Endometrium (tissue), 2 donors: ENCODE measurements around the gene KIFC1.

ENCODE experiments used
- FAIRE-seq: peaks from 2 replicates; lab custom pipeline; 2012; peaks lifted over from hg19 to GRCh38; lab: Jason Lieb, UNC
- donor health status: control.
- donor health status: control.

The KIFC1 gene

DNA sequence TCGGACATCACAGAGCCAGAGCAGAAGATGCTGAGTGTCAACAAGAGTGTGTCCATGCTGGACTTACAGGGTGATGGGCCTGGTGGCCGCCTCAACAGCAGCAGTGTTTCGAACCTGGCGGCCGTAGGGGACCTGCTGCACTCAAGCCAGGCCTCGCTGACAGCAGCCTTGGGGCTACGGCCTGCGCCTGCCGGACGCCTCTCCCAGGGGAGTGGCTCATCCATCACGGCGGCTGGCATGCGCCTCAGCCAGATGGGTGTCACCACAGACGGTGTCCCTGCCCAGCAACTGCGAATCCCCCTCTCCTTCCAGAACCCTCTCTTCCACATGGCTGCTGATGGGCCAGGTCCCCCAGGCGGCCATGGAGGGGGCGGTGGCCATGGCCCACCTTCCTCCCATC lies 51.4 kb downstream of the KIFC1 start:
- FAIRE-seq, result no peak

DNA sequence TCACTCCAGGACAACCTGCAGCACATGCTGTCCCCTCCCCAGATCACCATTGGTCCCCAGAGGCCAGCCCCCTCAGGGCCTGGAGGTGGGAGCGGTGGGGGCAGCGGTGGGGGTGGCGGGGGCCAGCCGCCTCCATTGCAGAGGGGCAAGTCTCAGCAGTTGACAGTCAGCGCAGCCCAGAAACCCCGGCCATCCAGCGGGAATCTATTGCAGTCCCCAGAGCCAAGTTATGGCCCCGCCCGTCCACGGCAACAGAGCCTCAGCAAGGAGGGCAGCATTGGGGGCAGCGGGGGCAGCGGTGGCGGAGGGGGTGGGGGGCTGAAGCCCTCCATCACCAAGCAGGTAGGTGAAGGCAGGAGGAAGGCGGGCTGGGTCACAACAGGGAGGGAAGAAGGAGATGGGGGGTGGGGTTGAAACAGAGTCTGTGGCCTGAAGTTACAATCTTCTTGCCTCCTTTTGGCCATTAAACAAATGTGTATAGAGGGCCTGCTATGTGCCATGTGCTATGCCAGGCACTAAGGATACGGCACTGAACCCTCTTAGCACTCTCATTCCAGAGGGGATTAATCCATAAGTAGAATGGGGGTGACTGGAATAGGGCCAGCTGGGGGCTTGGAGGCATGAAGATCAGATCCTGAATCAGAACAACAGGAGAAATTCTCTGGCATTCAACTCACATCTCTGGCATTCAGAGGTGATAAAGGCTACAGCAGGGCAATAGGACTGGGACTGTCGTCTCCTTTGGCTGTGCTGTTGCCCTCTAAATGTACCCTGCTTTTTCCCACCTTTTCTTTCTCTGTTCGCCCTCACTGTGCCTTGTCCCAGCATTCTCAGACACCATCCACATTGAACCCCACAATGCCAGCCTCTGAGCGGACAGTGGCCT lies 52.2 kb downstream of the KIFC1 start:
- no peak for FAIRE-seq

DNA sequence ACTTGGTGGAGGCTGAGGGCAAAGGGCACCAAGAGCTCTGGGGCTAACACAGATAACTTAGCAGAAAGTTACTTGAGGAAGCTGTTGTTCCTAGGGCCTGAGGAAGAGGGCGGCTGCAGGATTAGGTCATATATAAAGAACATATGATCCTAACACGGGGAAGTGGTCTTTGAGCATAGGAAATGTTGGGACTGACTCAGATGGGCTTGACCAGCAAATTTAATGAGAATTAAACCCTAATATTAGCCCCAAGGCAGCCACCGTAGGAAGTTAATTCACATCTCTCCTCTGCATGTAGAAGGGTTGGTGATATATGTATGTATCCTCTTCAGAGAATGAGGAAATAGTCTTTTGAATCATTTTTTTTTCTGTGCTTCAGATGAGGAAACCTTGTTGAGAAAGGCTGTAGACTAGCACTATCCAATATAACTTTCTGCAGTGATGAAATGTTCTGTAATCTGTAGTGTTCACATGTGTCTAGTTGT lies 53.5 kb downstream of the KIFC1 start:
- no peak for FAIRE-seq

DNA sequence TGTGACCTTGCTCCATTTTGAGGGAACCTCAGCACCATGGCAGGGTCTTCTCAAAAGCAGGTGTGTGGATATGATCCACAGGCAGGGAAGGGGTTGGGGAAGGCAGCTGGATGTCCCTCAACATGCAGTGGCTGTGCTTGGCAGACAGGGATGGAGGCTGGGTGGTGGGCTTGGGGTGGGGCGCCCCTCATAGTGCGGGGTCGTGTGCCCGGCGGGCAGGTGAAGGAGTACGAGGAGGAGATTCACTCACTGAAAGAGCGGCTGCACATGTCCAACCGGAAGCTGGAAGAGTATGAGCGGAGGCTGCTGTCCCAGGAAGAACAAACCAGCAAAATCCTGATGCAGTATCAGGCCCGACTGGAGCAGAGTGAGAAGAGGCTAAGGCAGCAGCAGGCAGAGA lies 54.7 kb downstream of the KIFC1 start:
- no peak for FAIRE-seq

DNA sequence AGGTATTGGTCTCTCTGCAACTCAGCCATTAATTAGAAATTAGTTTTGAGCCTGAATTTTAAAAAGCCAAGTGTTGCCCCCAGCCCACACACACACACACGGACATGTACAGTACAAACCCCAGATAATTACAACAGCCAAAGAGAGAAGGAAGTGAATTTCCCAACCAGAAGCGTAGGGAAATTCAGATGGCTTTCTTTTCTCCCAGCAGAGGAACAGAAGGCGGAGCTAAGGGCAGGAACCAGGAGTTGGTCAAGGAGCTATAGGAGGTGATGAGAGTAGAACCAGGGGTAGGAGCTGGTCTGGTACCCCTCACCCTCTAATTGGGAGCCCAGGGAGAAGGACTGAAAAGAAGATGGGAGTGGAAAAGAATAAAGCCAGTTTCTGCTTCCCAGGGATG lies 58.8 kb downstream of the KIFC1 start:
- FAIRE-seq, result no peak

DNA sequence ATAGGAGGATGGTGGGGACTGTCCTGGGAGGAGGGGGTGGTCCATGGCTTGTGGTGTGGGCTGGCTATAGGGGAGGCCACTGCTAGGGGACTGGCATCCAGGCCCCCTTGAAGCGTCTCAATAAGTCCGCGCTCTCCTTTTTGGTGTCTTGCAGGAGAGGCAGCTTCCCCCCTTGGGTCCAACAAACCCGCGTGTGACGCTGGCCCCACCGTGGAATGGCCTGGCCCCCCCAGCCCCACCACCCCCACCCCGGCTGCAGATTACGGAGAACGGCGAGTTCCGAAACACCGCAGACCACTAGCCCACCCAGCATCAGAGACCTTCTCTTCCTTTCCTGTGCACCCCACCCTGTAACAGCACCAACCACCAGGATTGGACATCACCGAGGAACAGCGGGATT lies 60.0 kb downstream of the KIFC1 start:
- FAIRE-seq, result no peak

DNA sequence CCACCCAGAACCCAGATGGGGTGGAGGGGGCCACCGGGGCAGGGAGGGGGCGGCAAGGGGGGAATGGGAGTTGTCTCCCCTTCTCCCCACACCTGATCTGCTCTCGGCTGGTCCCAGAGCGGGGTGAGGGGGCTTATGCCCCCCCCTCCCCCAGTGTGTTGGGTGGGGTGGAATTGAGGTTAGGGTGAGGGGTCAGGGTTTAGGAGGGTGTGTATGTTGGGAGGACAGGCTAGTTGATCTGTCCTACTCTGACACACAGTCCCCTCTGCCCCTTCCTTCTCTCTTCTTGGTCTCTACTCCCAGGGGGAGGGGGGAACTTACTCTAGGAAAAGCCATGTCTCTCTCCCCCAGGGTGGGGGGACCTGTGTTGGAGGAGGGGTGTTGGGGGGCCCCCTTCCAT lies 60.9 kb downstream of the KIFC1 start:
- no peak for FAIRE-seq

DNA sequence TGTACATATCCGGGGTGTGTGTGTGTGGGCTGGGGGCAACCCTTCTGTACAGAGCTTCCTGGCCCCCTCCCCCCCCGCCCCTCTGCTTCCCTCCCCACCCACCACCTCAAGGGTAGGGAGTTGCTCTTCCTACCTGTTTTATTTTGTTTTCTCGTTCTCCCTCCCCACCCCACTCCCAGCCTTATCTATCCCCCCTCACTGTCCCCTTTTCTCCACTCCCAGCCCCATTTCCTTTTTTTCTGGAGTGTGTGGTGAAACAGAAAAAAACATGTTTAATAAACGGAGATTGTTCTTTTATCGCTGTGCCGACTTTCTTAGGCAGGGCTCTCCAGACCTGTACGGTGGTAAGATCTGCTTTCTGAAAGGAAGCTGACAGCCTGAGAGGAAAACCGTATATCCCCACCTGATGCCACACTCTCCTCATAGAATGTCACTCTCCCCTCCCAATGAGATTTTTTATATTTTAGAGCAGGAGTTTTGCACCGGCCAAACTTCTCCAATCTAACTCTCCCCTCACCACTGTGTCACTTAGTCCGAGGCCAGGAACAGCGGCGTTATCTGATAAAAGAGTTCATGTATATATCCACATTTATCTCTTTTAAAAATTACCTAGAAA lies 61.9 kb downstream of the KIFC1 start:
- no peak for FAIRE-seq

DNA sequence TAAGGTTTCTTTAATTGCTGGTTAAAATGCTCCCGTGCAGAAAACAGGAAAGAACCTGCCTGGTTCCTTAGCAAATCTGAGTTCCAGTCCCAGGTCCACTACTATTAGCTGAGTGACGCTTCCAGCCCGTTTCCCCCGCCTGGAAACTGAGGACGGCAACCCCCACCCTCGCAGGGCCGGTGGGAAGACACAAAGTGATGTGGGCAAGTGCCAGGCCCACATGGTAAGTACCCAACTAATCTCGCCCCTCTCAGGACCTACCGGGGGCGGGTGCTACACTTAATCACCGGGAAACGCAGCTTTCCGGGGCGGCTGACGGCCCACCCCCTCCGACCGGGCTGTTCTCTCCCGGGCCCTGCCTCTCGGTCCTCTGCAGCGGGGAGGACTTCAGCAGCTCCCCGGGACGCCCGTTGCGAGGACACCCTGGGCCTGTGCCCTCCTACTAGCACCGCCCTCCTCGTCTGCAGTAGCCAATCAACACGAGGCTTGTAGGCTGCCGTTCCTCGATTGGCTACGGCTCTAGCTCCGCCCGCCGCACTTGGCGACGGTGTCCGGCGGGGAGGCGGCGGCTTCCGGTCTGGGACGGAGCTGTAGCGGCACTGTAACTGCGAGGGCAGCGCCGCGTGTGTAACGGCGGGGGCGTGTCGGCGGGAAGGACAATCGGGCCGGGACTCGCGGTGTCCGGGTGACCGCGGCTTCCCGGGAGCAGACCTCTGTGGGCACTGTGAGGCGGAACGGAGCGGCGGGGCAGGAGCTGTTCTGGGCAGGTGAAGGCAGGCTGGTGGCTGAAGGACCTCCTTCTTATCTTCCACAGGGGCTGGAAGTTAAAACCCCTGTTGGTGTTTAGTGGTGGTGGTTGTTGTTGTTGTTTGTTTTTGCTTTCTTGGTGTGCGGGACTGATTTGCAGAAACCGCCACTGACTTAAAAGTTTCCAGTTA lies 62.7 kb downstream of the KIFC1 start, which contains the start of gene ZBTB9:
Gene ZBTB9, plus strand, starts transcription at position 568 of the 938 bp plus-strand sequence. CDS start 525 bp downstream, outside the sequence.
- FAIRE-seq, result peak; percentile 90

DNA sequence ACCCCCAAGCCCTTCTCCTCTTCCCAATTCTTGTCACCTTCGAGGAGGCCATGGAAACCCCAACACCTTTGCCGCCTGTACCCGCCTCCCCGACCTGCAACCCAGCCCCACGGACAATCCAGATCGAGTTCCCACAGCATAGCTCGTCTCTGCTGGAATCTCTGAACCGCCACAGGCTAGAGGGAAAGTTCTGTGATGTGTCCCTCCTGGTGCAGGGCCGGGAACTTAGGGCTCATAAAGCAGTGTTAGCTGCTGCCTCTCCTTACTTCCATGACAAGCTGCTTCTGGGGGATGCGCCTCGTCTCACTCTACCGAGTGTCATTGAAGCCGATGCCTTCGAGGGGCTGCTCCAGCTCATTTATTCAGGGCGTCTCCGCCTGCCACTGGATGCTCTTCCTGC lies 63.4 kb downstream of the KIFC1 start:
- no peak for FAIRE-seq

DNA sequence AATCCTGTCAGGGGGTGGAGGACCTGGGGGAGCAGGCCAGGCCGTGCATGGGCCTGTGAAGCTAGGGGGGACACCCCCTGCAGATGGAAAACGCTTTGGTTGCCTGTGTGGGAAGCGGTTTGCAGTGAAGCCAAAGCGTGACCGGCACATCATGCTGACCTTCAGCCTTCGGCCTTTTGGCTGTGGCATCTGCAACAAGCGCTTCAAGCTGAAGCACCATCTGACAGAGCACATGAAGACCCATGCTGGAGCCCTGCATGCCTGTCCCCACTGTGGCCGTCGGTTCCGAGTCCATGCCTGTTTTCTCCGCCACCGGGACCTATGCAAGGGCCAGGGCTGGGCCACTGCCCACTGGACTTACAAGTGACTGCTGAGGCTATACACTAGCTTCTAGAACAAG lies 64.5 kb downstream of the KIFC1 start:
- FAIRE-seq, result no peak

DNA sequence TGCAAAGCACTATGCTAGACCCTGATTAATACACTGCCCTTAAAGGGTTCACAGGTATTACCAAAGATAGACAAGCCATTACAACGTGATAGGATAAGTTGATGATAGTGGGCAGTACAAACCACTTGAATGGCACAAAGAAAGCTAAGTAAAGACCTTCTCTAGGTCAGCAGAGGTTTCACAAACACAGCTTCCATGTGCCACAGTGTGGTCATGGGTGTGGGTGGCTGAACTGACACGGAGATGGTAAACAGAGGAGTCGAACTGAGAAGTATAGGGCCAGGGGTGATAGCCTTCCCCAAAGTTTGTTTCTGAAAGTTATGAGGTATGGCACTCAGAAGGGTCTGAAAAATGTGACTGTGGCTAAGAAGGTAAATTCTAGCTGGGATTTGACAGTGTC lies 67.1 kb downstream of the KIFC1 start:
- FAIRE-seq, result no peak

DNA sequence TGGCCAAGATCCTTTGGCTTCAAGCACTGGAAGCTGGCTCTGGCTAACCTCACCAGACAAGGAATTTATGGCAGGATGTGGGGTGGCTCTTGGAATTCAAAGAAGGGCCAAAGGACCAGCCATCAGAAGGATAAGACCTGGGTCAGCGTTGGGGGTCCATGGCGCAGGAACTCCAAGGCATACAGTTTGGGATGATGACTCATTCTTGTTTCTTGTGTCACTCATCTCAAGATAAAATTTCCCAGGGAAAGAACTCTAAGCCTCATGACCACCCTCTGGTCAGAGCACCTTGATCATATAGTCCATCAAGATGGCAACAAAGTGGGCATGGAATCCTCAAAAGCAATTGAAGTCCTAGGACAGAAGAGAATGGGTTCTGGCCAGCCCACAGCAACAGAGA lies 67.6 kb downstream of the KIFC1 start:
- FAIRE-seq, result no peak
